ENCODE data around the gene DTD1.

The DTD1 gene

GRCh38 chr20:18712131-18712530, 124.3 kb downstream of the DTD1 start:
- Histone ChIP-seq H3K27me3 (ENCODE audit: insufficient read depth, low read length) (no peaks in the 10 kb centered on the region), H3K27ac (ENCODE audit: low read depth, low read length, poor library complexity, severe bottlenecking) (no peak overlapping the region), H3K4me2 (ENCODE audit: low read length) (no peak overlapping the region), H3K9me2 (ENCODE audit: low read depth, low read length) (no peaks in the 10 kb centered on the region), H3K9ac (ENCODE audit: low read length) (no peak overlapping the region), H2AFZ (ENCODE audit: low read length) (no peak overlapping the region), H4K20me1 (ENCODE audit: insufficient read depth, low read length) (no peaks in the 10 kb centered on the region), H3K79me2 (ENCODE audit: insufficient read depth, low read length) (no peaks in the 10 kb centered on the region), H3K4me1 (ENCODE audit: insufficient read depth, low read length, severe bottlenecking) (no peaks in the 10 kb centered on the region), H3K36me3 (ENCODE audit: insufficient read depth, low read length) (no peaks in the 10 kb centered on the region), H3F3A (ENCODE audit: insufficient read depth, low read length) (no peaks in the 10 kb centered on the region), H3K4me3 (ENCODE audit: low read depth, low read length, poor library complexity, severe bottlenecking) (no peak overlapping the region), H3K9me3 (ENCODE audit: low read length) (no peaks in the 10 kb centered on the region)
- TF ChIP-seq CTCF (IDR thresholded peaks at IDR 0.05; ENCODE audit: low read length) (no peak), EZH2 (IDR thresholded peaks at IDR 0.05; ENCODE audit: borderline replicate concordance, low read length) (no peak)

- H3K4me3 ChIP-seq (ENCODE audit: low read depth, low read length, poor library complexity, severe bottlenecking): no peak overlapping the region
- no peaks in the 10 kb centered on the region for H3K9me3 ChIP-seq (ENCODE audit: low read length)
- no peak overlapping the region for H3K4me2 ChIP-seq (ENCODE audit: low read length)
- H3K79me2 ChIP-seq (ENCODE audit: insufficient read depth, low read length): no peaks in the 10 kb centered on the region
- H3K9me2 ChIP-seq (ENCODE audit: low read depth, low read length): no peaks in the 10 kb centered on the region
- H3F3A ChIP-seq (ENCODE audit: insufficient read depth, low read length): no peaks in the 10 kb centered on the region
- H3K27me3 ChIP-seq (ENCODE audit: insufficient read depth, low read length): no peaks in the 10 kb centered on the region
- no peak overlapping the region for H2AFZ ChIP-seq (ENCODE audit: low read length)
- H4K20me1 ChIP-seq (ENCODE audit: insufficient read depth, low read length): no peaks in the 10 kb centered on the region
- no peak for TF ChIP-seq EZH2 (IDR thresholded peaks at IDR 0.05; ENCODE audit: borderline replicate concordance, low read length)
- no peak for TF ChIP-seq CTCF (IDR thresholded peaks at IDR 0.05; ENCODE audit: low read length)
- no peak overlapping the region for H3K27ac ChIP-seq (ENCODE audit: low read depth, low read length, poor library complexity, severe bottlenecking)
- no peaks in the 10 kb centered on the region for H3K4me1 ChIP-seq (ENCODE audit: insufficient read depth, low read length, severe bottlenecking)
- no peak overlapping the region for H3K9ac ChIP-seq (ENCODE audit: low read length)
- no peaks in the 10 kb centered on the region for H3K36me3 ChIP-seq (ENCODE audit: insufficient read depth, low read length)
Observed at GRCh38 chr20:18712882-18713281, 125.0 kb downstream of the DTD1 start.

GRCh38 chr20:18715564-18715963, 127.7 kb downstream of the DTD1 start:
- H4K20me1 ChIP-seq (ENCODE audit: insufficient read depth, low read length): no peaks in the 10 kb centered on the region
- H2AFZ ChIP-seq (ENCODE audit: low read length): no peak overlapping the region
- H3K9me2 ChIP-seq (ENCODE audit: low read depth, low read length): no peaks in the 10 kb centered on the region
- peaks cover 5% of the 10 kb centered on the region for H3K36me3 ChIP-seq (ENCODE audit: insufficient read depth, low read length)
- H3K9me3 ChIP-seq (ENCODE audit: low read length): no peaks in the 10 kb centered on the region
- H3K4me1 ChIP-seq (ENCODE audit: insufficient read depth, low read length, severe bottlenecking): no peaks in the 10 kb centered on the region
- H3K27me3 ChIP-seq (ENCODE audit: insufficient read depth, low read length): no peaks in the 10 kb centered on the region
- H3F3A ChIP-seq (ENCODE audit: insufficient read depth, low read length): no peaks in the 10 kb centered on the region
- H3K27ac ChIP-seq (ENCODE audit: low read depth, low read length, poor library complexity, severe bottlenecking): no peak overlapping the region
- no peaks in the 10 kb centered on the region for H3K79me2 ChIP-seq (ENCODE audit: insufficient read depth, low read length)
- no peak overlapping the region for H3K4me2 ChIP-seq (ENCODE audit: low read length)
- no peak overlapping the region for H3K9ac ChIP-seq (ENCODE audit: low read length)
- no peak for TF ChIP-seq EZH2 (IDR thresholded peaks at IDR 0.05; ENCODE audit: borderline replicate concordance, low read length)
- TF ChIP-seq CTCF (IDR thresholded peaks at IDR 0.05; ENCODE audit: low read length): no peak
- no peak overlapping the region for H3K4me3 ChIP-seq (ENCODE audit: low read depth, low read length, poor library complexity, severe bottlenecking)
